GM12864 (cell line): ENCODE results near the gene LRIG2.
"Not testable (repeated sequence)": the region's sequence is repeated elsewhere in the genome, so short reads cannot be mapped to it uniquely, and the experiment has no call there.

Experiments
- DNase-seq: peaks from one replicate; pipeline ENCODE4 v3.0.0-alpha.2; 2011; ENCODE audit warnings: low read depth
- H3K4me3 ChIP-seq: 2 replicates; pipeline ENCODE4 v1.5.1; 2011; ENCODE audit warnings: mild to moderate bottlenecking, low read depth, low read length, control low read depth
- TF ChIP-seq, protein P1 (sequence below): IDR thresholded peaks from 2 replicates; pipeline ENCODE4 v1.5.1; 2011; ENCODE audit warnings: low read depth, mild to moderate bottlenecking, moderate library complexity, low read length, control low read depth, inconsistent platforms; ENCODE audit errors: missing control alignments

The LRIG2 gene

DNA sequence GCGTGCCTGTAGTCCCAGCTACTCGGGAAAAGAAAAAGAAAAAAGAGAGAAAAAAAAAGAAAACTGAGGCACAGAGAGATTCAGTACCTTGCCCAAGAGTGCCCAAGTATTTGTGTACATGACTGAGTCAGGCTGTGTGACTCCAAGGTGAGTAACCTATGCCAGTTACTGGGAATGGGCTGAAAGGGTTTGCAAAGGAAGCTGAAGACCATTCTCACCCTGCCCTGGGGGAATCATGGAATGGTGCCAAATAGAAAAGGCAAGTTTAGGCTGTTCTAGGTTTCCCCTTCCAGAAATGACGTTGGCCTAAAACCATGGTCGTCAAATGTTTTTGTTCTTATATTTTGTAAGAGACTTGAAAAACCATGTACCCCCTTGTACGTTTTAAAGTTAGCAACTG, 37.9 kb upstream of the LRIG2 start:
- no peak overlapping the region for H3K4me3 ChIP-seq
- TF ChIP-seq, protein P1, sequence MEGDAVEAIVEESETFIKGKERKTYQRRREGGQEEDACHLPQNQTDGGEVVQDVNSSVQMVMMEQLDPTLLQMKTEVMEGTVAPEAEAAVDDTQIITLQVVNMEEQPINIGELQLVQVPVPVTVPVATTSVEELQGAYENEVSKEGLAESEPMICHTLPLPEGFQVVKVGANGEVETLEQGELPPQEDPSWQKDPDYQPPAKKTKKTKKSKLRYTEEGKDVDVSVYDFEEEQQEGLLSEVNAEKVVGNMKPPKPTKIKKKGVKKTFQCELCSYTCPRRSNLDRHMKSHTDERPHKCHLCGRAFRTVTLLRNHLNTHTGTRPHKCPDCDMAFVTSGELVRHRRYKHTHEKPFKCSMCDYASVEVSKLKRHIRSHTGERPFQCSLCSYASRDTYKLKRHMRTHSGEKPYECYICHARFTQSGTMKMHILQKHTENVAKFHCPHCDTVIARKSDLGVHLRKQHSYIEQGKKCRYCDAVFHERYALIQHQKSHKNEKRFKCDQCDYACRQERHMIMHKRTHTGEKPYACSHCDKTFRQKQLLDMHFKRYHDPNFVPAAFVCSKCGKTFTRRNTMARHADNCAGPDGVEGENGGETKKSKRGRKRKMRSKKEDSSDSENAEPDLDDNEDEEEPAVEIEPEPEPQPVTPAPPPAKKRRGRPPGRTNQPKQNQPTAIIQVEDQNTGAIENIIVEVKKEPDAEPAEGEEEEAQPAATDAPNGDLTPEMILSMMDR = no peak
- no peak for DNase-seq

DNA sequence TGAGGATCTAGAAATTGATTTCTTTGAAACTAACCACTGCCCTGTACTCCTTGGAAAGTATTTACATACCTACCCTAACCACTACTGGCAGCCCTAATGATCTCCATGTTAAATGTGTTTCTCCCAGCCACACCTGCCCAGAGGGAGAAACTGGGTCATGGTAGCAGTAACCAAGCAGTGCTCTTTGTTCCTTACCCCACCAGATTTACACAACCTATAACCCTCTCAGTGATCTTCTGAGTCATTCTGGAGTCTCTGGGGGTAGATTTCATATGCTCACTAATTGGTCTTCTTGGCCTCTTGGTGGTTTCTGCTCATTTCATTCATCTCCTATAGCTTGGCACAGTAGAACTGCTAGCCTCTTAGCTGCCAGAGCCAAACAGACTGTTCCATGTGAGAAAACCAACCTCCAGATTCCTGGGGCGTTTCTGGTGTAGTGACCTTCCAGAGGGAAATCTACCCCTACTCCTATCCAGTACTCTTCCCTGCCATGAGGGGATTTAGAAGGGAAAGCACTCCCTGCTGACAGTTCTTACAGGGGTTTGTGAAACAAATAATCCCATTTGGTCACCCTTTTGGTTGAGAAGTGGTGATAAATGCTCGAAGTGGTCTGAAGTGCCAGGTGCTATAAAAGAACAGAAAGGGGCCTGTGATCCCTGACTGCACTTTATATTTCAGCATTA, 36.2 kb upstream of the LRIG2 start:
- TF ChIP-seq, protein P1 = no peak
- no peak for DNase-seq
- H3K4me3 ChIP-seq = no peak overlapping the region

DNA sequence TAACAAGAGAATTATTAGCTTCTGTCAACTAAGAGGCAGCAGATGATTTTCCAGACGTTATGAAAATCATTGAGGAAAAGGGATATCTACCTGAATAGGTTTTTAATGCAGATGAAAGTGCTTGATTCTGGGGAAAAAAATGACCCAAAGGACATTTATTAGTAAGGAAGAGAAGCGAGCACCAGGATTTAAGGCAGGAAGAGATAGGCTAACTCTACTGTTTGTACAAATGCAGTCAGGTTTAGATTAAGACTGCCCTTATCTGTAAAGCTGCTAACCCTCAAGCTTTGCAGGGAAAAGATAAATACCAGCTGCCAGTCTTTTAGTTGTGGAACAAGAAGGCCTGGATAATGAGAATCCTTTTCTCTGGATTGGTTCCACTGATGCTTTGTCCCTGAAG, 33.0 kb upstream of the LRIG2 start:
- no peak for DNase-seq
- no peak overlapping the region for H3K4me3 ChIP-seq
- TF ChIP-seq, protein P1 = no peak

DNA sequence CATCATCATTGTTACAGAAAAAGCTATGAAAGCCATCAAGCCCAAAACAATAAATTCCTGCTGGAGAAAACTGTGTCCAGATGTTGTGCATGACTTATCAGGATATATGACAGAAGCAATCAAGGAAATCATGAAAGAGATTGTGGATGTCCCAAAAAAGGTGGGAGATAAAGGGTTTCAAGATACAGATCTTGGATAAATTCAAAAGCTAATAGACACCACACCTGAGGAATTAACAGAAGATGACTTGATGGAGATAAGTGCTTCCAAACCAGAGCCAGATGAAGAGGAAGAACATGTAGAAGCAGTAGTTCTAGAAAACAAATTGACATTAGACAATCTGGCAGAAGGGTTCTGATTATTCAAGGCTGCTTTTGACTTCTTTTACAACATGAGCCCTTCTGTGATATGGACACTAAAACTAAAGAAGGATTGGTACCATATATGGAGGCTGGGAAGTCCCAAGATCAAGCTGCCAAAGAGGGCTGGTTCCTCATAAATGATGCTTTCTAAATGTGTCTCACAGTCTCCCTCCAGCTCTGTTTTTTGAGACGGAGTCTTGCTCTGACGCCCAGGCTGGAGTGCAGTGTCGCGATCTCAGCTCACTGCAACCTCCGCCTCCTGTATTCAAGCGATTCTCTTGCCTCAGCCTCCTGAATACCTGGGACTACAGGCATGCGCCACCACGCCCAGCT, 32.1 kb upstream of the LRIG2 start:
- H3K4me3 ChIP-seq = no peak overlapping the region
- DNase-seq = no peak
- TF ChIP-seq, protein P1 = no peak

DNA sequence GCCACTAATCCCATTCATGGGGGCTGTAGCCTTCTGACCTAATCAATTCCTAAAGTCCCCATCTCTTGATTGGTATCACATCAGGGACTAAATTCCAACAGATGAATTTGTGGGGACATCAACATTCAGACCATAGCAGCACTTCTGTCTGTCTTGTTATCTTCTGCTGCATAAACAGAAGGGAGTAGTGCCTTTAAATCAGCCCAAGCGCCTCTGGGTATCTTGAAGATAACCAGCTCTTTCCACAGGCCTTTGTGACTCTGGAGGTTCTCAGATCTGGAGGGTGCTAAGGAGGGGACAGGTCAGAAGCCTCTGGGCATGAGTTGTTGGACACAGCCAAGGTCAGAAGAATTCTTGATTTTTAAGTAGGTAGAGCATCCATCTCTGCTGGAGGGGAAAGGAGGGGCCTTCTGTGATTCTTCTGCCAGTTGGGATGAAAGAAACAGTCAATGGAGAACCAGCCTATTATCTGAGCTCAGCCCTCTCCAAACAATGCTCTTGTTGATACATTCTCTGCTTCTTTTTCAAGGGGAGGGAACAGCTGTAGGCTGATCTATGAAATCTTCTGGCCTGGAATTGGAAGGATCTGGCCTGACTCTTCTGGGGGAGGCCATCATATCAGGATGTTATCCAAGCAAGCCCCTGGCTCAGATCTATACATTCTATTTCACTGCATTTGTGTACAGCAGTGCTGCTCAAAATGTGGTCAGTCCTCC, 31.3 kb upstream of the LRIG2 start:
- no peak for DNase-seq
- H3K4me3 ChIP-seq = no peak overlapping the region
- TF ChIP-seq, protein P1 = no peak

DNA sequence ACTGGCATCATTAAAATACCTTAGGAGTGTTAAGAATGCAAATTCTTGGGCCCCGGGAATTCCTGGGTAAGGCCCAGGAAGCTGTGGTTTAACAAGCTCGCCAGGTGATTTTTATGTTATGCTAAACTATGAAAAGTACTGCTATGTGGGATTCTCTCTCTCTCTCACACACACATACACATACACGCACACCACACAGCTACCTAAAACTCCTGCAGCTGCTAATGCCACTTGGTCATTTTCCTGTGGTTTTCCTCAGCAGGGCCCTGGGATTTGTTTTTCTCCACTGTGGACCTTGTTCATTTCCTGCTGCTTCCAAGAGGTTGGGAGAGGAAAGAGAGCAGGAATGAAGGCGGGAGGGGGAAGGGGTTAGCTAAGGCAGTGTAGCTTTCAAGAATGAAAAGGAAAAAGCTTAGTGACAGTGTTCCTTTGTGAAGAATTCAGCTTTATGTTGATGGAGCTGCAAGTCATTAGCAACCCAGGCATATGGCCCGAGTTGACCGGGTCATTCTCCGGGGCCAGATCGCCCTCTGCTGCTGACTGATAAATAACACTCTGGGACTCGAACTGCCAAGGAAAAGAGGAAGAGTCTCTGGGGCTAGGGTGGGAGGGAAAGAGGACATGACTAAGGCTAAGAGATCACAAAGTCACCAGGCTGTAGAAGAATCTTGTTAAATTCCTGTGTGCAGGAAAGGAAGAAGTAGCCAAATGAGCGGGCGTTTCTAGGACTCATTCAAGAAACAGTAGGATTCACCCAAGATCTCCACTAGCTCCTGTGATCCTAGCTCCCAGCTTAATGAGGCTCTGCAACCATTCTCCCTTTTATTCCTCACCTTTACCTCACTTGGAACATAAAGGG, 30.5 kb upstream of the LRIG2 start:
- no peak for DNase-seq
- H3K4me3 ChIP-seq = no peak overlapping the region
- TF ChIP-seq, protein P1 = peak; percentile 59

DNA sequence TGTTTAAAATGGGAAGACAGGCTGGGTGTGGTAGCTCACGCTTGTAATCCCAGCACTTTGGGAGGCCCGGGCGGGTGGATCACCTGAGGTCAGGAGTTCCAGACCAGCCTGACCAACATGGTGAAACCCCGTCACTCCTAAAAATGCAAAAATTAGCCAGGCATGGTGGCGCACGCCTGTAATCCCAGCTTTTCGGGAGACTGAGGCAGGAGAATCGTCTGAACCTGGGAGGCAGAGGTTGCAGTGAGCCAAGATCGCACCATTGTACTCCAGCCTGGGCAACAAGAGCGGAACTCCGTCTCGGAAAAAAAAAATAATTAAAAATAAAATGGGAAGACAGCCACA, 29.9 kb upstream of the LRIG2 start:
- H3K4me3 ChIP-seq, DNase-seq: not testable (repeated sequence)
